GM12872 (cell line): ENCODE data around the gene ARAP1.

Experiments used
- TF ChIP-seq, protein P1 (sequence below): IDR thresholded peaks from 3 replicates; pipeline ENCODE4 v1.5.1; 2011; ENCODE audit warnings: low read depth, mild to moderate bottlenecking, low read length, moderate library complexity; ENCODE audit not compliant: insufficient read depth

Gene ARAP1

DNA sequence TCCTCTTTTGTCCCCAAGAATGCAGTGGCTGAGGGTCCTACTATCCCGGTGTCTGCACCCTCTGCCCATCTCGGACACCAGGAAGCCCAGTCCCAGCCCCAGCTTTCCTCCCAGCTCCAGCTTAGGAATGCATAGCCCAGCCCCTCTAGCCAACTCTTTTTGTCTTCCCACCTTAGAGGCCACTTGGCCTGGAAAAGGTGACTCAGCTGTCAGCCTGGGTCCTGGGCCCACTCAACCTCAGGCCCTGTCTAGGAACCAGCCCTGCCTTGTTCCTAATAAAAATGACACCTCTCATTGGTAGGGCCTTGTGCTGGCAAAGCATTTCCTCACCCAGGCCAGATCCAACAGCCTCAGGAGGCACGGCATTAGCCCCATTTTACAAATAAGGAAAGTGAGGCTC lies 106.2 kb downstream of the ARAP1 start:
- TF ChIP-seq, protein P1, sequence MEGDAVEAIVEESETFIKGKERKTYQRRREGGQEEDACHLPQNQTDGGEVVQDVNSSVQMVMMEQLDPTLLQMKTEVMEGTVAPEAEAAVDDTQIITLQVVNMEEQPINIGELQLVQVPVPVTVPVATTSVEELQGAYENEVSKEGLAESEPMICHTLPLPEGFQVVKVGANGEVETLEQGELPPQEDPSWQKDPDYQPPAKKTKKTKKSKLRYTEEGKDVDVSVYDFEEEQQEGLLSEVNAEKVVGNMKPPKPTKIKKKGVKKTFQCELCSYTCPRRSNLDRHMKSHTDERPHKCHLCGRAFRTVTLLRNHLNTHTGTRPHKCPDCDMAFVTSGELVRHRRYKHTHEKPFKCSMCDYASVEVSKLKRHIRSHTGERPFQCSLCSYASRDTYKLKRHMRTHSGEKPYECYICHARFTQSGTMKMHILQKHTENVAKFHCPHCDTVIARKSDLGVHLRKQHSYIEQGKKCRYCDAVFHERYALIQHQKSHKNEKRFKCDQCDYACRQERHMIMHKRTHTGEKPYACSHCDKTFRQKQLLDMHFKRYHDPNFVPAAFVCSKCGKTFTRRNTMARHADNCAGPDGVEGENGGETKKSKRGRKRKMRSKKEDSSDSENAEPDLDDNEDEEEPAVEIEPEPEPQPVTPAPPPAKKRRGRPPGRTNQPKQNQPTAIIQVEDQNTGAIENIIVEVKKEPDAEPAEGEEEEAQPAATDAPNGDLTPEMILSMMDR: no peak

DNA sequence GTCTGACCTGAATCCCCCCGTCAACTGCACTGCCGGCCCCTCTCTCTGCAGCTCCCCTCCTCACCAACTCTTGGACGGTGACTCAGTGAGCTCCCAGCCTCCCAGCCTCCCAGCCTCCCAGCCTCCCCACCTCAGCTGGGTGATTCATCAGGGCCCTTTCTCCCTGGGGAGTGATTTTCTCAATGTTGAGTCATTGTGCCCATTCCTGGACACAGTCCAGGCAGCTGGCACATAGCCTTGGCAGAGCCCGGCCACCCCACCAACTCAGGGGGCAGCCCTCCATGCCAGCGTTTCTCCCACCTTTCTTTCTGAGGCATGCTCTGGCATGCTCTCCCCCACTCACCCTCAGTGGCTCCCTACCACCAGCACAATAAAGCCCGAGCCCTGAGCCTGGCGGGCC lies 108.7 kb downstream of the ARAP1 start:
- TF ChIP-seq, protein P1: no peak

DNA sequence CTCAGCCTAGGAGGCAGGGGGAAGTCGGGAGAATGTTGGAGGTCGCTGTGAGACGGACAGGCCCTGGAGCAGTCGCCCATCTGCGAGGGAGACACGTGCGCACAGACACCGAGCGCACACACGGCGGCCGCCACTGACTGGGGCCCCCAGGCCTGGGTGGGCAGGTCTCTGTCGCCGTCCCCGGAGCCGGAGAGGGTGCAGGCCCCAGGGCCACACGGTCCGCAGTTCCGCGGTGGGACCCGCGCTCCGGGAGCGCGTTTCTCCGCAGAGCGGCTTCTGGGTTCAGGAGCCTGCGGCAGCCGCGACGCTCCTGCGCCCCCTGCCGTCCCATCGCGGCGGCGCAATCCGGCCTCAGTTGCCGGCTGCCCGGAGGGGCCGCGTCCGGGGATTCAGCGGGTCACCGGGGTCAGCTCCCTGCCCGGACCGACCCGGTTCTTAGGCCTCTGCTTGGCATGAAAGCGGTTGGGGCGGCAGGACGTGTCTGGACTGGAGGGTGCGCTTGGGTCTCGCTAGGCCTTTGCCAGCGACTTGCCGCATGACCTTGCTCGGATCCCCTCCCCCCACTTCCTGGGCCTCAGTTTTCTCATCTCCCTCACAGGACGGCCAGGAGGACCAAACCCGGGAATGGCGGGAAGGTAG lies 109.2 kb downstream of the ARAP1 start:
- TF ChIP-seq, protein P1: peak; percentile 95

DNA sequence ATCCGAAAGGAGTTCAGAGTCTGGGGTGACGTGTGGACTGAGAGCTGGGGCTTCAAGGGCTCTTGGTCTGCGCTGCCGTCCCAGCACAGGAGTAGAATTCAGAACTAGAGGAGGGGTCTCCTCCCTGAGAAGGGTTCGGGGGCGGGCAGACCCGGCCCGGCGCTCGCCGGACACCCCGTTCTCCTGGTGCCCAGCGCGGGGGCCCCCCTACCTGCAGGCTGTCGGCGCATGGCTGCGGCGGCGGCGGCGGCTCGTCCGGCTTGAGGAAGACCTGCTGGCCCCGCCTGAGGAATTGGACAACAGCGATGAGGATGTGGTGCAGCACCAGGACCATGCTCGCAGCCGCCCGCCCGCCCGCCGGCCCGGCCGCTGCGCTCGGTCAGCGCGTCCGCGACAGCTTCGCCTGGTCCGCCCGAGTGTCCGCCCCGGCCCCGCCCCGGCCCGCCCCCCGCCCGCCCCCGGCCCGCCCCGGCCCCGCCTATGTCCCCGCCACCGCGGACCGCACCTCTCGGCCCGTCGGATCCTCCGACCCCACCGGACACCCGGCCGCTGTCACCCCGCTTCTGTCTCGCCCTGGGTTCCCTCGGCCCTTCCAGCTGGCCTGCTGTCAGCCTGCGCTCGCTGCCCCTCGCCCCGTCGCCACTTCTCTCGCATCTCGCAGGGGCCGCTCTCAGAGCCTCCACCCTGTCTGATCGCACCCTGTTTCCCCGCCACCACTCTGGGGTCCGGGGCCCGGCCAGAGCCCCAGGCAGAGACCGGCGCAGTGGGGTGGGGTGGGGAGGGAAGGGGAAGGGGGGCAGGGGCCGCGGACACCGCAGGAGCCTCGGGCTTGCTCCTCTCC lies 109.9 kb downstream of the ARAP1 start:
- TF ChIP-seq, protein P1: no peak

DNA sequence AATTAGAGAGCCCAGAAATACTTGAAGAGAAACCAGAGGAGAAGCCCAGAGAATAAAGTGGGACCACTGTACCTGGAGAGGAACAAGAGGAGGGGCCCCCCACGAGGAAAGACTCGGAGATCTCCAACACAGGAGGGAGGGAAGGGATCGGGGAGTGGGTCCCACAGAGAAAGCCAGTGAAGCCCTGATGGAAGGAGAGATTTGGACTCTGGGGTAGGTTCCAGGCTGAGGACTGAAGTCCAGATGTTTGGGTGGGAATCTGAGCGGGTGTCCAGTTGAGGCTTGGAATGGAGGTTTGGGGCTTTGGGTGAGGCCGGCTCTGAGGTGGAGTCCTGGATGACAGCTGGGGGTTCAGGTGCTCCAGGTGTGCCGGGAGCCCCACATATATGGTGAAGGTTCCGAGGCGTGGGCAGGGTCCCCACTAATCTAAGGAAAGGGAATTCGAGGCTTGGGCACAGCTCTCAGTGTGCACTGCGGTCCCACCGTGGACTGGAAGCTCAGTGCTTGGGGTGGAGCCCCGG lies 110.6 kb downstream of the ARAP1 start:
- TF ChIP-seq, protein P1: no peak

DNA sequence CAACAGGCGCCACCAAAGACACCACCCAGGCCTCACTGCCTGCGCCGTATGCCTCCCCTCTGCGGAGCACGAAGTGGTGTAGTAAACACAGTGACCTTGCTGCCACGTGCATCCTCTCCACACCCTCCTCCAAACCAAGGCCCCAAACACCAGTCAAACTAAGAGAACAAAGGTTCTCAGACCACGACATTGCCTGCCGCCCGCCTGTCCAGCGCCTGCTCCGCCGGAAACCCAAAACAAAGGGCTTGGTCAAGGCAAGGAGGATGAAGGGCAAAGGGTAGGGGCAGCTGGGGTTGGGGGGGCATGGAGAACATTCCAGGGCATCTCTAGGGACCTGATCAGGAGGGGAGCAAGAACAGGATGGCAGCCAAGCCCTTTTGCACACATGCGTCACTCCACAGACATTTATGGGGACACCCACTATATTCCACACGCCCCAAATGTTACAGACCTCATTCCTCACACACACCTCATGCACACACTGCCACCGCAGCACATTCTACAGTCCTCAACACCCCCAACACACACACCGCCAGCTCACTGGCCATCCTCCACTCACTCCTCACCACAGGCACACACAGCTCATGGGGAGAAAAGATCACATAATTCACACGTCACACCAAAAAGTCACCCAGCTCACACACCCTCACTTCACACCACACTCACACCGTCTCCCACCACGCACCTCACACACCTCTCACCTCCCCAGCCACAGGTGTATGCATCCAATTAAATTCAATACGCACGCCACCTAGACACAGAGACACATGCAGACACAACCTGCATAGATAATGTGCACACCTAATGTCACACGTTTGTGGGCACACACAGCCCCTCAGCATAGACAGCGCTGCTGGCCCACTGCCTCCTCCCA lies 112.5 kb downstream of the ARAP1 start:
- TF ChIP-seq, protein P1: no peak

DNA sequence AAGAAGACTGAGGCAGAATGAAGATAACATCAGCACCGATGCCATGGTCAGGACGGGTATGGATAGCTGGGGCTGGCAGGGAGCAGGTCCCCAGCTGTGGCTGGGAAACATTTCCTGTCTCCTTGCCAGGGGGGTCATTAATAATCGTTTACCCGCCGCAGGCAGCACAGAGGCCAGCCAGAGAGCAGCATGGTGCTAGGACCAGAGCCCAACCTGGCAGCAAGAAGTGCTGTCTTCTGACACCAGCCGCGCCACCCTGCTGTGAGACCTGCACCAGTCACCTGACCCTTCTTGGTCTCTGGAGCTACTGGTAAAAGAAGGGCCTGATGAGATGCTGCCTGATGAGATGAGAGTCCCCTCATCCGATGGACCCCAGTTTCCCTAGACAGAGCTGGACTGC lies 114.3 kb downstream of the ARAP1 start:
- TF ChIP-seq, protein P1: no peak
